Stomach (tissue), 9 donors: ENCODE results near the gene CLTB. TPM values are rescaled to one million over a fixed set of nuclear protein-coding genes. Genes with fewer than 3 reads are reported as not detected.

Experiments used
- DNase-seq, 2 donors: peaks; one replicate each; pipeline versions ENCODE4 v3.0.0 to v3.0.0-alpha.2; 2013 to 2019
- H3K27ac ChIP-seq, 5 donors: fragments of 200-600 bp in 4 of 5; sonication (generic) in 4 of 5; one replicate each; pipeline ENCODE4 v1.5.1; 2013 to 2019; ENCODE audit warnings: mild to moderate bottlenecking in 1 of 5, moderate library complexity in 1 of 5
- H3K27me3 ChIP-seq, 3 donors: fragments of 200-600 bp; sonication (generic); one replicate each; pipeline ENCODE4 v1.5.1; 2017 to 2019; ENCODE audit warnings: mixed run types in 1 of 3
- H3K36me3 ChIP-seq, 4 donors: fragments of 200-600 bp; sonication (generic); 1 replicate in 3 of 4; 2 replicates in 1 of 4; pipeline ENCODE4 v1.5.1; 2016 to 2019
- H3K4me1 ChIP-seq, 4 donors: fragments of 200-600 bp; sonication (generic); one replicate each; pipeline ENCODE4 v1.5.1; 2016 to 2019
- H3K4me3 ChIP-seq, 4 donors: fragments of 200-600 bp; sonication (generic) in 3 of 4; one replicate each; pipeline ENCODE4 v1.5.1; 2016 to 2019; ENCODE audit warnings: mild to moderate bottlenecking in 1 of 4
- H3K9me3 ChIP-seq, 4 donors: fragments of 200-600 bp; sonication (generic); one replicate each; pipeline ENCODE4 v1.5.1; 2016 to 2019
- EP300 ChIP-seq: sonication (generic); formaldehyde crosslinking; IDR thresholded peaks from one replicate; pipeline ENCODE4 v1.6.1; 2017; ENCODE audit warnings: antibody characterized with exemption
- POLR2A ChIP-seq, 4 donors: fragments of 450-650 bp; IDR thresholded peaks; one replicate each; pipeline ENCODE4 v1.6.1; 2016; ENCODE audit warnings: antibody characterized with exemption in 4 of 4, control low read depth in 2 of 4, mild to moderate bottlenecking in 1 of 4, moderate library complexity in 1 of 4
- POLR2AphosphoS5 ChIP-seq, 3 donors: sonication (generic); formaldehyde crosslinking; IDR thresholded peaks; one replicate each; pipeline ENCODE4 v1.6.1; 2016; ENCODE audit warnings: antibody characterized with exemption in 3 of 3
- WGBS, 5 donors: extraction: QIAGEN DNeasy Blood & Tissue Kit in 3 of 5; methylation state at CpG; one replicate each; pipeline versions ENCODE4 v1.1.5 to v1.1.7; 2013 to 2018; 5-methylcytosine and 5-hydroxymethylcytosine counted together
- intact Hi-C: fragments of 100-400 bp; cut with DNase I; formaldehyde crosslinking; loops from one replicate; pipeline ENCODE4 v1.15.1; 2023; ENCODE audit warnings: low total_unique reads
- polyA plus RNA-seq, 3 donors: library from polyadenylated mRNA; stranded (reverse); fragments of 200-250 nt; gene quantifications; one replicate each; pipeline ENCODE4 v1.2.3, GENCODE V29; 2013
- total RNA-seq, 5 donors: library from RNA; depleted of rRNA; stranded (reverse); fragments of >200 nt; gene quantifications; one replicate each; pipeline versions ENCODE4 v1.1.0 to v1.2.3, GENCODE V29; 2014 to 2016
- TF ChIP-seq, protein P1 (sequence below), 7 experiments: fragments of 450-650 bp in 4 of 7; fragments of 200-600 bp in 3 of 7; sonication (generic) in 3 of 7; IDR thresholded peaks; one replicate each; pipeline ENCODE4 v1.5.1; 2016 to 2019; ENCODE audit warnings: antibody characterized with exemption in 7 of 7, control low read depth in 2 of 7, mild to moderate bottlenecking in 1 of 7
- donor health status: healthy with polysubstance abuse.
- donor health status: Bipolar disorder and iron deficiency.
- donor health status: healthy.

CLTB gene
- total and polyA plus RNA-seq, 8 donors: 81.9 to 427 (median 213) TPM

GRCh38 chr5:176397736-176398420 is 18.5 kb downstream of the CLTB start:
- DNase-seq: no peak
- Histone ChIP-seq H3K4me3 (no peak overlapping the region), H3K27ac (no peak overlapping the region), H3K27me3 (no peaks in the 10 kb centered on the region), H3K36me3 (peaks cover 16 to 78% (median 65%) of the 10 kb centered on the region in 4 donors), H3K4me1 (peaks cover 0 to 29% (median 17%) of the 10 kb centered on the region in 4 donors), H3K9me3 (no peaks in the 10 kb centered on the region)
- intact Hi-C loops: no loop called here
- 91 to 96% (median 93%) methylated on average over 18 of the region's 18 CpGs for WGBS, 5 donors
- TF ChIP-seq POLR2A (IDR thresholded peaks at IDR 0.05) (no peak), EP300 (no peak), POLR2AphosphoS5 (IDR thresholded peaks at IDR 0.05) (no peak)
- TF ChIP-seq, protein P1, sequence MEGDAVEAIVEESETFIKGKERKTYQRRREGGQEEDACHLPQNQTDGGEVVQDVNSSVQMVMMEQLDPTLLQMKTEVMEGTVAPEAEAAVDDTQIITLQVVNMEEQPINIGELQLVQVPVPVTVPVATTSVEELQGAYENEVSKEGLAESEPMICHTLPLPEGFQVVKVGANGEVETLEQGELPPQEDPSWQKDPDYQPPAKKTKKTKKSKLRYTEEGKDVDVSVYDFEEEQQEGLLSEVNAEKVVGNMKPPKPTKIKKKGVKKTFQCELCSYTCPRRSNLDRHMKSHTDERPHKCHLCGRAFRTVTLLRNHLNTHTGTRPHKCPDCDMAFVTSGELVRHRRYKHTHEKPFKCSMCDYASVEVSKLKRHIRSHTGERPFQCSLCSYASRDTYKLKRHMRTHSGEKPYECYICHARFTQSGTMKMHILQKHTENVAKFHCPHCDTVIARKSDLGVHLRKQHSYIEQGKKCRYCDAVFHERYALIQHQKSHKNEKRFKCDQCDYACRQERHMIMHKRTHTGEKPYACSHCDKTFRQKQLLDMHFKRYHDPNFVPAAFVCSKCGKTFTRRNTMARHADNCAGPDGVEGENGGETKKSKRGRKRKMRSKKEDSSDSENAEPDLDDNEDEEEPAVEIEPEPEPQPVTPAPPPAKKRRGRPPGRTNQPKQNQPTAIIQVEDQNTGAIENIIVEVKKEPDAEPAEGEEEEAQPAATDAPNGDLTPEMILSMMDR (IDR thresholded peaks at IDR 0.05): no peak

- TF ChIP-seq, protein P1 (IDR thresholded peaks at IDR 0.05): no peak
- TF ChIP-seq POLR2AphosphoS5 (IDR thresholded peaks at IDR 0.05): no peak
- no peak for TF ChIP-seq POLR2A (IDR thresholded peaks at IDR 0.05)
- TF ChIP-seq EP300: no peak
- no peak overlapping the region for H3K4me3 ChIP-seq
- H3K27ac ChIP-seq: peak overlapping the region in 1 of 5 donors; percentile 10
- H3K36me3 ChIP-seq: peaks cover 23 to 89% (median 78%) of the 10 kb centered on the region in 4 donors
- H3K4me1 ChIP-seq: peaks cover 0 to 14% (median 10%) of the 10 kb centered on the region in 4 donors
- intact Hi-C loops: no loop called here
- 71 to 81% (median 73%) methylated on average over 6 of the region's 6 CpGs for WGBS, 5 donors
- H3K27me3 ChIP-seq: no peaks in the 10 kb centered on the region
- no peaks in the 10 kb centered on the region for H3K9me3 ChIP-seq
- peak in 1 of 2 donors; percentile 49 for DNase-seq
These were observed 20.0 kb downstream of the CLTB start for GRCh38 chr5:176396330-176396729.

GRCh38 chr5:176394881-176395675 is 21.3 kb downstream of the CLTB start:
- Histone ChIP-seq H3K4me1 (peaks cover 0 to 7% (median 3%) of the 10 kb centered on the region in 4 donors), H3K9me3 (no peaks in the 10 kb centered on the region), H3K27ac (no peak overlapping the region), H3K36me3 (peaks cover 30 to 90% (median 79%) of the 10 kb centered on the region in 4 donors), H3K4me3 (no peak overlapping the region), H3K27me3 (no peaks in the 10 kb centered on the region)
- DNase-seq: peak in 1 of 2 donors; percentile 40
- 77 to 87% (median 85%) methylated on average over 10 to 11 of the region's 11 CpGs for WGBS, 5 donors
- intact Hi-C loops: no loop called here
- TF ChIP-seq, protein P1 (IDR thresholded peaks at IDR 0.05): no peak
- TF ChIP-seq POLR2AphosphoS5 (IDR thresholded peaks at IDR 0.05) (no peak), EP300 (no peak), POLR2A (IDR thresholded peaks at IDR 0.05) (no peak)

DNA sequence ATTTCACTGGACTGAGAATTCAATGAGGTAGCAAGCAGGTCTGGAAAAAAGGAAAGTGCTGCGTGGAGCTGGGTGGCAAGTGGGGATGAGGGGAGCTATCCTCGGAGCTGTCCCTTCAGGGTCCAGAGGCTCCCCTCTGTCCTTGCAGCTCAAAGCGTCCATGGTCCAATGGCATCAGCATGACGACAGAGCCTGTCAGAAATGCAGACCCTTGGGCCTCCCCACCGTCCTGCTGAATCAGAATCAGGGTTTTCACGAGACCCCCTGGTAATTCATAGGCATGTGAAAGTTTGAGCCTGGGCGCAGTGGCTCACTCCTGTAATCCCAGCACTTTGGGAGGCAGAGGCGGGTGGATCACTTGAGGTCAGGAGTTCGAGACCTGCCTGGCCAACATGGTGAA is 22.2 kb downstream of the CLTB start:
- intact Hi-C loops: no loop called here
- TF ChIP-seq, protein P1 (IDR thresholded peaks at IDR 0.05): no peak
- TF ChIP-seq POLR2AphosphoS5 (IDR thresholded peaks at IDR 0.05): no peak
- TF ChIP-seq EP300: no peak
- no peak for TF ChIP-seq POLR2A (IDR thresholded peaks at IDR 0.05)
- peaks cover 28 to 89% (median 79%) of the 10 kb centered on the region in 4 donors for H3K36me3 ChIP-seq
- no peaks in the 10 kb centered on the region for H3K9me3 ChIP-seq
- no peak for DNase-seq
- WGBS, 5 donors: 92 to 99% (median 95%) methylated on average over 9 of the region's 9 CpGs
- H3K27me3 ChIP-seq: no peaks in the 10 kb centered on the region
- H3K4me3 ChIP-seq: no peak overlapping the region
- peaks cover 6 to 14% (median 11%) of the 10 kb centered on the region in 4 donors for H3K4me1 ChIP-seq
- H3K27ac ChIP-seq: no peak overlapping the region
